GM18502 (cell line): ENCODE results near the gene CLASP1.
"Not testable (repeated sequence)": the region's sequence is repeated elsewhere in the genome, so short reads cannot be mapped to it uniquely, and the experiment has no call there.

Experiments
- ATAC-seq: cut with Tn5 transposase; IDR thresholded peaks from one replicate; pipeline ENCODE4 v1.9.1; 2021; ENCODE audit warnings: mild to moderate bottlenecking; ENCODE audit not compliant: unreplicated experiment, poor library complexity

CLASP1 gene

DNA sequence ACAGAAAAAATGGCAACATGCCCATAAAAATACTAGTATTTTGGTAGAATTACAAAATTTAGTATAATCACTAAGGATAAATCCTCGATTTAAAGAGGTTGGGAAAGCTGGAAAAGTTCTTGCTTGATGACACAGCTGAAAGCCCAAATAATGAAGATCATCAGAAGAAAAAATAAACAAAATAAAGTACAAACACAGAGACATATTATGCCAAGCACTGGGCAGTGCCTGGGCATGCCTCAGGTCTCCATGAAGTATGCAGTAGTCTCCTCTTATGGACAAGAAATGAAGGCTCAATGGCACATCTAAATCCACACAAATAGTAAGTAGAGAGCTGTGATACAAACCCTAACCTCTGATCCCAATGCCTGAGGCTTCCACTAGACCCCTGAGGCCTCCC is 60.9 kb downstream of the CLASP1 start:
- ATAC-seq, result no peak

DNA sequence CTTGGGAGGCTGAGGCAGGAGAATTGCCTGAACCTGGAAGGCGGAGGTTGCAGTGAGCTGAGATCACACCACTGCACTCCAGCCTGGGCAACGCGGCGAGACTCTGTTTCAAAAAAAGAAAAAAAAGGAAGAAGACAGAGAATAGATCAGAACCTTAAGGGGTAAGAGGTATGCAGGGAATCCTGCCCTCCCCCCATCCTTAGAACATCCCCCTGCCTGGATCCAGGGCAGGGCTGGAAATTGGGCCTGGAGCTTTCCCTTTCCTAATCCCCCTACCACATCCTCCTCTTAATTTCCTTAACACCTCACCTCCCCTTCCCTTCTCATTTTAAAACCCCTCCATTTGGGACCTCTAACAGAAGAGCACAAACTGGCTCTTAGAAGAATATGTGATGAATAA is 62.1 kb downstream of the CLASP1 start:
- ATAC-seq, result no peak

- ATAC-seq, result no peak
Measured at GRCh38 chr2:121584741-121585140, 64.5 kb downstream of the CLASP1 start.

GRCh38 chr2:121583555-121583954 is 65.7 kb downstream of the CLASP1 start:
- peak; percentile 52 for ATAC-seq

GRCh38 chr2:121582272-121582671 is 67.0 kb downstream of the CLASP1 start:
- no peak for ATAC-seq

GRCh38 chr2:121579309-121579708 is 70.0 kb downstream of the CLASP1 start:
- no peak for ATAC-seq

DNA sequence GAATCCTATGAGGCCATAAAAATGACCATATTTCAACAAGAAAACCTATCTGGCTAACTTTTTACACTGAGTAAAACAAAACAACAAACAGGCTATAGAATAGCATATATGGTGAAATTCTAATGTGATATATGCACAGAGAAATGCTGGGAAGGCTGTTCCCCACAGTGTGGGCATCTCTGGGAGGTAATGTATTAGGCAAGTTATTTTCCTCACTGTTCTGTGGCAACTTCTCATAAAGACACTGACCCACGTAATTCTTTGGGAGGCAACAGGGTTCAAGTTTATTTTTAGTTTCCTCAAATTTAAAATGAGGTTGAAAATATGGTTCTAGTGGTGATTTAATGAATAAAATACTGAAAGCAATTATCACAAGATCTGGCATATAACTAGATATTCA is 71.9 kb downstream of the CLASP1 start:
- ATAC-seq, result no peak

- ATAC-seq, result no peak
Measured at GRCh38 chr2:121576263-121576662, 73.0 kb downstream of the CLASP1 start.

DNA sequence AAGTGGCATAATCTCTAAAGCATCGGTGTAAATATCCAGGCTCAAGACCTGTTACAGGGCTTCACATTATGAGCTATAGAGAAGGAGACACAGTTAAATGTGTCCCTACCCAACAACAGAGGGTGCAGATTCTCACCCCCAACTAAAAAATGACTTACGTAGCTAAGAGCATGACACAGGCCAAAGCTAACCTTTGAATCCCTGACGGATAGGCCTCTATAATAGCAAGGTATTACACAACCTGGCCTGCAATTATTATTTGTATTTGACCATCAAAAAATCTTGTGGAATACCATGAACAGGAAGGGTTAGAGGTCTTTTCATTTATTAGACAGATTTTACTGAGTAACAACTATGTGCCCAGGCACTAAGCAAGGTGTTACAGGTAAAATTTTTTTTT is 73.5 kb downstream of the CLASP1 start:
- no peak for ATAC-seq

GRCh38 chr2:121570667-121571055 is 78.6 kb downstream of the CLASP1 start:
- ATAC-seq, result no peak

- no peak for ATAC-seq
Measured at GRCh38 chr2:121570036-121570666, 79.1 kb downstream of the CLASP1 start.

DNA sequence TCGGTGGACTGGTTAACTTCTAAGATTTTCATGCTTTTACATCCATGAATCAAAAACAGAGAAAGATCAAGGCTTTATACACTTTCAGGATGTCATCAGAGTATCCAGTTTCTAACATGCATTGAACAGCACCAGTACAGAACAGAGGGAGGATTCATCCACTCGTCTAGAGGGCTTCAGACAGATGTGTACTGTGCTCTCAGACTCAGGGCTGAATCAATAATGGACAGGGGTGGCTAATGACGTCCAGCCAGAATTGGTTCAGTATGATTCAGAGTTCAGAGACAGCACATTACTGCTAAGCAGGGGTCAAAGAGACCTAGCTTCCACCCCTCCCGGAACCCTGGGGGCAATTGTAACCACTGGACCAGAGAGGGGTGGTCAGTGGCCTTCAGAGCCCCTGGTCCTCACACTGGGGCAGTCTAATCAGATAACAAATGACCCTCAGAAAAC is 81.3 kb downstream of the CLASP1 start:
- ATAC-seq, result no peak

DNA sequence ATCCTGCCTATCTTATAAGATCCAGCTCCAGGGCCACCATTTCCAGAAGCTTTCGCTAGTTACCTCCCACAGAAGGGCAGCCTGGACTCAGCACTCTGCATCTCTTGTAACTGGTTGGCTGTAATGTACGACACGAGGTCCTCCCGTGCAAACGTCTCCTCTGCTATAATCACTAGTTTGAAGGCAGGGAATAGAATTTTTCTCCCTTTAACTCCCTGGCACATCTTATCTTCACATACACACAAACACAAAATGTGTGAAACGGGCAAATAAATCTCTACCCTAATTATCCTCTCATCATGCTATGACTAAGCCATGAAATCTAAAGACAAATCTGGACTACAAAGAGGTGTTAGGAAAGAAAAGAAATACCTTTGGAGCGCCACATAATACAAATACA is 81.8 kb downstream of the CLASP1 start:
- ATAC-seq, result no peak

DNA sequence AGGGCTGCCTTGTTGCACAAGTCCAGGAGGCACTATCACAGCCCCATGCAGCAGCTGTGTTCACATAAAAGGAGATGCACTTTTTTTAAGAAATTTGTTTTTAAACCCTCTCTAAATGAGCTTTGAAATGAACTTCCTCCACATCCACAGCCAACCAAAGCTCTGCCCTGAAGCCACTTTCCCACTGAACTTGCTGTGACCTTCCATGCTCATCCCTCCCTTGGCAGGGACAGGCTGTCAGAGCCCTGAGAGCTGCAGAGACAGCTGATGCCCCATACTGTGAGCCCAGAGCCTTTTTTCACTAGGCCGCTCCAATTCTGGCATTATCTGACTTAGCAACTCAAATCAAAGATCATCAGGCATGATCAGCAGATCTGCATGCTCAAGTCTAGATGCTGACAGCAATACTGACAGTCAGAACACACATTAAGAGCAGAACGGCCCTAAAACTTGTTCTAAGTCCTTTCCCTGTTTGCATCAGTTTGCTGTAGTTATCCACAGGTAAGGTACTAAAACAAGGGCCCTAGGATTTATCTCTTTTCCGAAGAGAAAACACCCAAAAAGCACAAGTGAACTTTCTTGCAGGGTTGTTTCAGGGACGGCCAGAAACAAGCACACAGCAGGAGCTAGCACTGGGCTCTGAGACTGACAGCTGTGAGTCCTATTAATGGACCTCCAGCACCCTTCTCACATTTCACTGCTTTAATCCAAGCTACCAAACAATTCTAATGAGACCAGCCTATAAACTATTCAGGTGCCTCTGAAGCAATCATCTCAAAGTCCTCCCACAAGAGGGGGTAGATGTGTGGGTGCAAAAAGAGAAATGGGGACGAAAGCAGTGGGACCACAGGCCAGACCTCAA is 83.6 kb downstream of the CLASP1 start:
- no peak for ATAC-seq

- no peak for ATAC-seq
Measured at GRCh38 chr2:121564905-121565304, 84.4 kb downstream of the CLASP1 start.

GRCh38 chr2:121563754-121564153 is 85.5 kb downstream of the CLASP1 start:
- not testable (repeated sequence) for ATAC-seq

GRCh38 chr2:121562269-121563176 is 86.7 kb downstream of the CLASP1 start:
- peak; percentile 45 for ATAC-seq

DNA sequence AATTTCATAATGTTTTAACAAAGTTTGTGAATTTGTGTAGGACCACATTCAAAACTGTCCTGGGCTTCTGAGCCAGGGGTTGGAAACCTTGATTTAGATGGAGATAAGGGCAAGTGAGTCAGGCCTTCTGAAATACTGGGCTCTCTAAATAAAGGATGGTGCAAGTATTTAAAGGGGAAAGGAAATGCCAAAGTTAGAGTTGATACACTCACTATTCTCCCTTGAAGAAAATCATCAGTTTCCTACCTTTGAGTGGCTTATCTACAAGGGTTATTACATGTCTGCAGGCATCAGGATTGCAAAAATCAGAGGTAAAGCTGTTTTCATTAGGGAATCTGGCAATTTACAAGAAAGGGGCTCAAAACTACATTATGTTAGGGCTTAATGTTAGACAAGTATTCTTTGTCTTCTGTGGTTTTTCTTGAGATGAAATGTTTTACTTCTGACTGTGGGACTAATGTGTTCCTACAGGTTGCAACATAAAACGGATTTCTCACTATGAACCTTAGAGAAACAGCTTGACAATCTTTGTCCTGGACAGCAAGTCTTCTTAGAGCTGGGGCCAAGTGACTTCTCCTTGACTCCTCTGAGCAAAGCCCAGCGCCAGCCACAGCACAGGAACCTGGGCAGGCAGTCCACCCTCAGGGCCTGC is 87.5 kb downstream of the CLASP1 start:
- no peak for ATAC-seq

DNA sequence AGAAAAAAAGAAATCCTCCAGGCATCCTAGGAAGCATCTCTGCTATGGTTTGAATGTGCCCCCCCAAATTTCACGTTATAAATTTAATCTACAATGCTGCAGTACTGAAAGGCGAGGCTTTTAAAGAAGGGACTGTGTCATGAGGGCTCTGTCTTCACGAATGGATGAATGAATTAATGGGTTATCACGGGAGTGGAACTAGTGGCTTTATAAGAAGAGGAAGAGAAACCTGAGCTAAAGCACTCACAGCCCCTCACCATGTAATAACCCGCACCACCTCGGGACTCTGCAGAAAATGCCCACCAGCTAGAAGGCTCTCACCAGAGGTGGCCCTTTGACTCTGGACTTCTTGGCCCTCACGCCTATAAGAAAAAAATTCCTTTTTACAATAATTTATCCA is 90.9 kb downstream of the CLASP1 start:
- peak; percentile 73 for ATAC-seq

DNA sequence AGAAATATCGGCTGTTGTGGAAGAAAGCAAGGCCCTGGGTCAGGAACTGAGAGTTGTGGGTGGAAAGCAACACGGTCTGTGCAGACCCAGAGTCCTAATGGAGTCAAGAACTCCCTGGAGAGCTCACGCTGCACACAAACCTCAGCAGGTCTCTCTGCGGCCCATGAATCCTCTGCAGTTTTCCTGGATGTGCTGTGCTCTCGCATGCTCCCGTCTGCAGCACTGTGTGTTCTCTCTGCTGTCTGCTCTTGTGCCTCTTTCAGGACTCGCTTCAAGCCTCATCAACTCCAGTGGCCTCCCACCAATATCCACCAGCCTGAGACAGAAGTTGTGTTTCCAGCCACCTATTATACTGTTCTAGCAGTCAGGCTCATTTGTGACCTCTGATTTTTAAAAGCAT is 94.3 kb downstream of the CLASP1 start:
- no peak for ATAC-seq
